Endothelial cell (in vitro differentiated cells): ENCODE measurements around the gene CDON. TPM values are rescaled to one million over a fixed set of nuclear protein-coding genes. Genes with fewer than 3 reads are reported as not detected.

Source experiments
- DNase-seq: peaks from one replicate; pipeline ENCODE4 v3.0.0; 2021; ENCODE audit warnings: low spot score
- H3K27ac Mint-ChIP-seq: one replicate; pipeline ENCODE4 v1.8.0; 2021; ENCODE audit warnings: mixed read lengths, inconsistent platforms; ENCODE audit not compliant: unreplicated experiment
- H3K27me3 Mint-ChIP-seq: one replicate; pipeline ENCODE4 v1.8.0; 2021; ENCODE audit warnings: mild to moderate bottlenecking, moderate library complexity, mixed read lengths, inconsistent platforms; ENCODE audit not compliant: unreplicated experiment
- H3K36me3 Mint-ChIP-seq: one replicate; pipeline ENCODE4 v1.8.0; 2021; ENCODE audit warnings: mild to moderate bottlenecking, low read depth, mixed read lengths, inconsistent platforms; ENCODE audit not compliant: unreplicated experiment
- H3K4me1 Mint-ChIP-seq: one replicate; pipeline ENCODE4 v1.8.0; 2021; ENCODE audit warnings: mild to moderate bottlenecking, mixed read lengths, inconsistent platforms; ENCODE audit not compliant: unreplicated experiment
- H3K4me3 Mint-ChIP-seq: one replicate; pipeline ENCODE4 v1.8.0; 2021; ENCODE audit warnings: mild to moderate bottlenecking, mixed read lengths, inconsistent platforms; ENCODE audit not compliant: unreplicated experiment
- H3K9me3 Mint-ChIP-seq: one replicate; pipeline ENCODE4 v1.8.0; 2021; ENCODE audit warnings: mixed read lengths, inconsistent platforms; ENCODE audit not compliant: unreplicated experiment
- total RNA-seq: library from RNA; stranded (reverse); fragmentation: NEBNext Ultra II Directional; extraction: Animal tissue kit (Norgen Biotek cat#: 25700); gene quantifications from one replicate; pipeline ENCODE4 v1.2.1, GENCODE V29; 2021; ENCODE audit not compliant: unreplicated experiment
- TF ChIP-seq, protein P1 (sequence below): fragments of 200-600 bp; sonication (generic); IDR thresholded peaks from one replicate; pipeline ENCODE4 v1.5.0; 2021; ENCODE audit warnings: antibody characterized with exemption; ENCODE audit not compliant: unreplicated experiment

Gene CDON
- total RNA-seq, 1 donor from 2014 or later, result 25.2 TPM

DNA sequence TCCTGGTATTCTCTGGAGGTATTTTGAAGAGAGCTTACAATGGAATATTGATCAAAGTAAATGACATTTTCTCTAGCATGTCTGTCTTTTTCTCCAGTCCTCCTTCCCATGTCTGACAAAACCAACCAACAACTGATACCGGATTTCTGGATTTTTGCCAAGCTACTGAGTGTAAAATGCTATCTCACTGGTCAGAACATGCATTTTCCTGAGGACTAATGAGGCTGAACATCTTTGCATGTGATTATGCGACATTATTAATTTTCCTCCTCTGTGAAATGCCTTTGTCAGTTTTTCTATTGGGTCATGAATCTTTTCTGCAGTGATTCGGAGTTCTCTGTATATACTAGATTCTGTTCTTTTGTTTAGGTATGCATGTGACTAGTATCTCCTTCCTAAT, 51.4 kb downstream of the CDON start:
- H3K4me1 Mint-ChIP-seq, result peaks cover 5% of the 10 kb centered on the region
- no peak for DNase-seq
- H3K36me3 Mint-ChIP-seq, result no peaks in the 10 kb centered on the region
- no peaks in the 10 kb centered on the region for H3K9me3 Mint-ChIP-seq
- H3K27me3 Mint-ChIP-seq, result no peaks in the 10 kb centered on the region
- TF ChIP-seq, protein P1, sequence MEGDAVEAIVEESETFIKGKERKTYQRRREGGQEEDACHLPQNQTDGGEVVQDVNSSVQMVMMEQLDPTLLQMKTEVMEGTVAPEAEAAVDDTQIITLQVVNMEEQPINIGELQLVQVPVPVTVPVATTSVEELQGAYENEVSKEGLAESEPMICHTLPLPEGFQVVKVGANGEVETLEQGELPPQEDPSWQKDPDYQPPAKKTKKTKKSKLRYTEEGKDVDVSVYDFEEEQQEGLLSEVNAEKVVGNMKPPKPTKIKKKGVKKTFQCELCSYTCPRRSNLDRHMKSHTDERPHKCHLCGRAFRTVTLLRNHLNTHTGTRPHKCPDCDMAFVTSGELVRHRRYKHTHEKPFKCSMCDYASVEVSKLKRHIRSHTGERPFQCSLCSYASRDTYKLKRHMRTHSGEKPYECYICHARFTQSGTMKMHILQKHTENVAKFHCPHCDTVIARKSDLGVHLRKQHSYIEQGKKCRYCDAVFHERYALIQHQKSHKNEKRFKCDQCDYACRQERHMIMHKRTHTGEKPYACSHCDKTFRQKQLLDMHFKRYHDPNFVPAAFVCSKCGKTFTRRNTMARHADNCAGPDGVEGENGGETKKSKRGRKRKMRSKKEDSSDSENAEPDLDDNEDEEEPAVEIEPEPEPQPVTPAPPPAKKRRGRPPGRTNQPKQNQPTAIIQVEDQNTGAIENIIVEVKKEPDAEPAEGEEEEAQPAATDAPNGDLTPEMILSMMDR, result no peak
- H3K27ac Mint-ChIP-seq, result no peak overlapping the region
- no peak overlapping the region for H3K4me3 Mint-ChIP-seq

DNA sequence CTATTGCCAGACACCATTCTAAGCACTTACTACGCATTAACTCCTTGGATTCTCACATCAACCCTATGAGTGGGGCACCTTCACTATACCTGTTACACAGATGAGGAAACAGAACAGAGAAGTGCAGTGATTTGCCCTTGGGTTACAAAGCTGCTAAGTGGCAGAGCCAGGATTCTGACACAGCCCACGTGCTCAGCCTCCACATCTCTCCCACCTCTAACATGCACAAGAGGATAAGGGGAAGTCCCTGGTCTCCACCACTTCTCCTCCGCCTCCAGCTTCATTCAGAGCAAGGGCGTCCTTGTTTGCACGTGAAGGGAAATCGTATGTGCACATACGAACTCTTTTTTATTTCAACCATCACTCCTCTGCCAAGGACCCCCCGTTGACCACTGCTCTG, 53.7 kb downstream of the CDON start:
- Mint-ChIP-seq H3K27me3 (no peaks in the 10 kb centered on the region), H3K4me1 (peaks cover 13% of the 10 kb centered on the region), H3K36me3 (peaks cover 4% of the 10 kb centered on the region), H3K9me3 (no peaks in the 10 kb centered on the region), H3K27ac (no peak overlapping the region), H3K4me3 (no peak overlapping the region)
- TF ChIP-seq, protein P1, result no peak
- no peak for DNase-seq

DNA sequence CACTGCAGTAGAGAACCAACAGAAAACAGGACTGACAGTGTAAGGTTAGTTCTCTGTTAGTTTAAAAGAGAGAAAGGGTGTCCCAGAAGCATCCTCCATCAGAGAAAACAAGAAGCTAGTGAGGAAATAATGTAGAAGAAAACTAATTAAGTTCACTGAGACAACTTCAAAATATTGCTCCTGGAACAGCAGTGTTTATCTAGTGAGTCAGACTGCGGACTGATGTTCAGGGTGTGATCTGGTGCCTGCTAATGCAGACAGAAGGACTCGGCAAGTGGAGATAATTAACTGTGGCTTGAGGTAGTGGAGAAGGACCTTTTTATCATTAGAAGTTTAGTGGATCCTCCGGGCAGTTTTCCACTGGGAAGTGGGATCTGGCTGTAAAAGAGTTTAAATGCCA, 55.4 kb downstream of the CDON start:
- peaks cover 9% of the 10 kb centered on the region for H3K36me3 Mint-ChIP-seq
- H3K4me1 Mint-ChIP-seq, result peaks cover 13% of the 10 kb centered on the region

DNA sequence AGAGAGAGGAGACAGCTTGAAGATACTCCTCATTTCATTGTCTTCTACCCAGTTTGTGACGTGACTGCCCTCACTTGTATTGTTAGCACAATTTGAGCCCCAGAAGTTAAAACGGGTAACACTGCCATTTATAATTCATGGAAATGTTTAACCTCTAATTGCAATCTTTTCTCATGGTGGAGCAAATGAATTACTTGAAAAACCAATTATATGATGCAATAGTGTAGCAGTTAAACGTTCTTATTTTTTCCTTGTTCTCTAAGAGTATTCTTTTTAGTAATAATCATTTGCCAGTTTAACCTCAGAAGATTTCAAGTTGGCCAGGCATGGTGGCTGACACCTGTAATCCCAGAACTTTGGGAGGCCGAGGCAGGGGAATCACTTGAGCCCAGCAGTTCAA, 56.6 kb downstream of the CDON start:
- H3K4me1 Mint-ChIP-seq, result peaks cover 10% of the 10 kb centered on the region
- TF ChIP-seq, protein P1, result no peak

More for the DNA sequence above, 55.4 kb downstream of the CDON start:
- TF ChIP-seq, protein P1, result no peak
- H3K4me3 Mint-ChIP-seq, result no peak overlapping the region
- no peak for DNase-seq
- no peak overlapping the region for H3K27ac Mint-ChIP-seq
- H3K9me3 Mint-ChIP-seq, result no peaks in the 10 kb centered on the region
- no peaks in the 10 kb centered on the region for H3K27me3 Mint-ChIP-seq

DNA sequence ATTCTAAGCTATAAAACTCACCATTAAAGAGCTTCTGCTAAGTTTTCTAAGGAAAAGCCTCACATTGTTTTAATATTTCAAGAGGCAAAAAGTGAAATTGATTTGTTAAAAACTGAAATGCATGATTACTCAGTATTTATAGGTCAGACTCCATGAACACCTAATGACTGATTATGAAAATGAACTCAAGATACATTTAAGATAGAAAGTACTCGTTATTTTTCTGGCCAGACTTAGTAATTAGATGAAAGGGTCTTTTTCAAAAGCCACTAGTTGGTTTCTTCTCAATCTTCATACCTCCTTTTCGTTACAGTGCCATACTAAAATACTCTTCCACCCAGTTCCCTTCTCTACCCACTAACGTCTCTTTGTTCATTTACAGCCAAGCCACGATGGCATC, 60.5 kb downstream of the CDON start:
- DNase-seq, result no peak
- peaks cover 17% of the 10 kb centered on the region for H3K36me3 Mint-ChIP-seq
- H3K9me3 Mint-ChIP-seq, result no peaks in the 10 kb centered on the region
- peaks cover 1% of the 10 kb centered on the region for H3K27me3 Mint-ChIP-seq
- peaks cover 8% of the 10 kb centered on the region for H3K4me1 Mint-ChIP-seq
- no peak overlapping the region for H3K27ac Mint-ChIP-seq
- TF ChIP-seq, protein P1, result no peak
- H3K4me3 Mint-ChIP-seq, result no peak overlapping the region

More for the DNA sequence above, 56.6 kb downstream of the CDON start:
- Mint-ChIP-seq H3K27me3 (no peaks in the 10 kb centered on the region), H3K36me3 (peaks cover 12% of the 10 kb centered on the region), H3K9me3 (no peaks in the 10 kb centered on the region), H3K4me3 (no peak overlapping the region), H3K27ac (no peak overlapping the region)
- DNase-seq, result no peak
